T-helper 1 cell treated with Interleukin-12 subunit alpha and Interleukin-12 subunit beta and Interleukin-4 antibody, amounts not matched to agents 30 ng/mL and 1 ng/mL, for 36 hours (primary cell): ENCODE results near the gene TMEM196. TPM values are rescaled to one million over a fixed set of nuclear protein-coding genes. Genes with fewer than 3 reads are reported as not detected.
"Not testable (repeated sequence)": the region's sequence is repeated elsewhere in the genome, so short reads cannot be mapped to it uniquely, and the experiment has no call there.

Experiments used
- intact Hi-C: fragments of 100-400 bp; cut with micrococcal nuclease; formaldehyde crosslinking; loops from one replicate; pipeline ENCODE4 v1.15.1; 2024
- total RNA-seq: library from RNA; stranded (reverse); gene quantifications from 2 replicates; pipeline ENCODE4 v1.2.3, GENCODE V29; 2022

TMEM196 gene
- total RNA-seq, 1 donor from 2014 or later: not detected

GRCh38 chr7:19708397-19709248, 64.8 kb downstream of the TMEM196 start, which contains the start of gene POLR1F:
TSS of gene POLR1F (minus strand) at chr7:19709037. CDS start at chr7:19709016, 21 bp downstream.
- intact Hi-C loops: loop anchor here (1.0 to 10.0 kb wide), 10 partner anchors 43 to 1767 kb away; no protein-coding TSS in a partner anchor

GRCh38 chr7:19707240-19707639, 66.2 kb downstream of the TMEM196 start:
- intact Hi-C loops: loop anchor here (5.0 to 10.0 kb wide), 4 partner anchors 490 to 1645 kb away; no protein-coding TSS in a partner anchor

GRCh38 chr7:19705663-19706062, 67.8 kb downstream of the TMEM196 start:
- intact Hi-C loops: loop anchor here (5.0 to 10.0 kb wide), 4 partner anchors 492 to 1647 kb away; no protein-coding TSS in a partner anchor

- intact Hi-C loops: loop anchor here (10.0 kb wide), 1 partner anchor 1553 kb away; no protein-coding TSS in a partner anchor
Observed at GRCh38 chr7:19701471-19701870, 71.9 kb downstream of the TMEM196 start.

GRCh38 chr7:19700936-19701335, 72.5 kb downstream of the TMEM196 start:
- intact Hi-C loops: loop anchor here (10.0 kb wide), 1 partner anchor 1554 kb away; no protein-coding TSS in a partner anchor

- intact Hi-C loops: no loop called here
Observed at GRCh38 chr7:19698331-19698730, 75.1 kb downstream of the TMEM196 start.

GRCh38 chr7:19696926-19697325, 76.5 kb downstream of the TMEM196 start:
- intact Hi-C loops: no loop called here

GRCh38 chr7:19692111-19692828, 81.1 kb downstream of the TMEM196 start:
- intact Hi-C loops: no loop called here

GRCh38 chr7:19690736-19691135, 82.7 kb downstream of the TMEM196 start:
- intact Hi-C loops: no loop called here

GRCh38 chr7:19689130-19689529, 84.3 kb downstream of the TMEM196 start:
- intact Hi-C loops: not testable (repeated sequence)

- intact Hi-C loops: no loop called here
Observed at GRCh38 chr7:19681596-19681995, 91.8 kb downstream of the TMEM196 start.

GRCh38 chr7:19677180-19677579, 96.2 kb downstream of the TMEM196 start:
- intact Hi-C loops: no loop called here

- intact Hi-C loops: no loop called here
Observed at GRCh38 chr7:19675816-19676215, 97.6 kb downstream of the TMEM196 start.

- intact Hi-C loops: no loop called here
Observed at GRCh38 chr7:19674266-19674960, 99.0 kb downstream of the TMEM196 start.

GRCh38 chr7:19670806-19671205, 102.6 kb downstream of the TMEM196 start:
- intact Hi-C loops: no loop called here

Other genes starting within 250 kb of the TMEM196 start
- gene POLR1F, start 64.6 kb downstream of the TMEM196 start, total RNA-seq: 23.2 and 23.9 TPM in 2 replicates